ENCODE measurements around the gene LUC7L.
"Not testable (repeated sequence)": the region's sequence is repeated elsewhere in the genome, so short reads cannot be mapped to it uniquely, and the experiment has no call there.

The LUC7L gene

GRCh38 chr16:164827-165538, 64.3 kb downstream of the LUC7L start:
- DNase-seq (ENCODE audit: low read depth) = no peak

GRCh38 chr16:164134-164823, 65.0 kb downstream of the LUC7L start:
- DNase-seq (ENCODE audit: low read depth) = not testable (repeated sequence)

DNA sequence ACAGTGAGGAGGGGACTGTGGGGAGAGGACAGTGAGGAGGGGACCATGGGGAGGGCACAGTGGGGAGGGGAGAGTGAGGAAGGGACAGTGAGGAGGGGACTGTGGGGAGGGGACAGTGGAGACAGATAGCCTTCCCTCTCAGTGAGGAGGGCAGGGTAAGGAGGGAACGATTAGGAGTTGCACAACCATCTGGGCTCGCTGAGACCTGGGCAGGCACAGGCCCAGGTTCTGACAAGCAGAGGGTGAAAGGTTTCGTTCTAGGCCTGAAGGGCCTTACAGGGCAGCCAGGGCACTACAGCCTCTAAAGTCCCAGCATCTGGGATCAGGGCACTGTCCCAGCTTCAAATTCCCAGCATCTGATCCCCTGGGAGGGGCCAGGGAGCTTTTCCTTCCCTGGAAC, 65.6 kb downstream of the LUC7L start:
- DNase-seq (ENCODE audit: low read depth) = not testable (repeated sequence)

DNA sequence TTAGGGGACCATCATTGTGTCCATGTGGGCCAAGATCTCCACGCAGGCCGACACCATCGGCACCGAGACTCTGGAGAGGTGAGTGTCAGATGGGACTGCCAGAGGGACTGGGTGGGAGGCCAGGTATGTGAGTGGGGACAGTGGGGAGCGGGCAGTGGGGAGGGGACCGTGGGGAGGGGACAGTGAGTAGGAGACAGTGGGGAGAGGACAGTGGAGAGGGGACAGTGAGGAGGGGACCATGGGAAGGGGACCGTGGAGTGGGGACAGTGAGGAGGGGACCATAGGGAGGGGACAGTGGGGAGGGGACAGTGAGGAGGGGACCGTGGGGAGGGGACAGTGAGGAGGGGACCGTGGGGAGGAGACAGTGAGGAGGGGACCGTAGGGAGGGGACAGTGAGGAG, 66.1 kb downstream of the LUC7L start:
- not testable (repeated sequence) for DNase-seq (ENCODE audit: low read depth)

GRCh38 chr16:162271-162991, 66.8 kb downstream of the LUC7L start:
- no peak for DNase-seq (ENCODE audit: low read depth)

- DNase-seq (ENCODE audit: low read depth) = no peak
These were observed 68.5 kb downstream of the LUC7L start for GRCh38 chr16:160691-161190.

DNA sequence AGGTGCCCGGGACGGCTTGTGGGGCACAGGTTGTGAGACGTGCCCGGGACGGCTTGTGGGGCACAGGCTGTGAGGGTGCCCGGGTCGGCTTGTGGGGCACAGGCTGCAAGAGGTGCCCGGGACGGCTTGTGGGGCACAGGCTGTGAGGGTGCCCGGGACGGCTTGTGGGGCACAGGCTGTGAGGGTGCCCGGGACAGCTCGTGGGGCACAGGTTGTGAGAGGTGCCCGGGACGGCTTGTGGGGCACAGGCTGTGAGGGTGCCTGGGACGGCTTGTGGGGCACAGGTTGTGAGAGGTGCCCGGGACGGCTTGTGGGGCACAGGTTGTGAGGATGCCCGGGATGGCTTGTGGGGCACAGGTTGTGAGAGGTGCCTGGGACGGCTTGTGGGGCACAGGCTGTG, 69.0 kb downstream of the LUC7L start:
- DNase-seq (ENCODE audit: low read depth) = not testable (repeated sequence)

- no peak for DNase-seq (ENCODE audit: low read depth)
These were observed 70.0 kb downstream of the LUC7L start for GRCh38 chr16:159136-159849.

GRCh38 chr16:155031-155398, 74.2 kb downstream of the LUC7L start:
- no peak for DNase-seq (ENCODE audit: low read depth)

GRCh38 chr16:154217-155030, 74.8 kb downstream of the LUC7L start:
- no peak for DNase-seq (ENCODE audit: low read depth)

GRCh38 chr16:153550-154216, 75.6 kb downstream of the LUC7L start:
- not testable (repeated sequence) for DNase-seq (ENCODE audit: low read depth)

- DNase-seq (ENCODE audit: low read depth) = not testable (repeated sequence)
These were observed 76.1 kb downstream of the LUC7L start for GRCh38 chr16:153129-153521.

GRCh38 chr16:152141-153128, 76.8 kb downstream of the LUC7L start, which contains the start of gene HBZ:
TSS of gene HBZ (plus strand) at chr16:152644. CDS start at chr16:152910, 266 bp downstream.
- no peak for DNase-seq (ENCODE audit: low read depth)

DNA sequence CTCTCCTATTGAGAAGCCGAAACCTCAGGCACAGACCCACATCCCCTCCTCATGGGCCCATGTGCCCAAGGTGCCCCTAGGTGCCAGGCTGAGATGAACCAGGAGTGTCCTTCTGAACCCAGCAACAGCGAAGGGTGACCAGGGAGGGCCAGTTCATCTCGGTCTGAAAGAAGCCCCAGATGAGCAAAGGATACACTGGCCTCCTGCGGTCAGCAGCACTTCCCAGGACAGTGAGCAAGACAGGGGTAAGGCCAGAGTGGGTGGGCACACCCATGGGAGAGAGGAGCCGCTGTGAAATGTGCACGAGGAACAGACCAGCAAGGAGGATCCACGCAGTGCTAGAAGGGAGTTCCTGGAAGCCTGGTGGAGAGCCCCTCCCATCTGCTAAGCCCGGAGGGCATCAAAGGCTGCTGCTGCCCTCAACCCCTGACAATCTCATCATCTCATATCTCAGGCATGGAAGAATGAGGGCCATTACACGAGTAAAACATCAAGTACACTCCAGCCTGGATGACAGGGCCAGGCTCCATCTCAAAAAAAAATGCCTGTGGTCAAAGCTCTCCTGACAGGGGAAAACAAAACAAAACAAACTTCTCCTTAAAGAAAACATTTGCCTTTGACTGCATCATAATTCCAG, 80.1 kb downstream of the LUC7L start:
- no peak for DNase-seq (ENCODE audit: low read depth)

GRCh38 chr16:146646-147045, 82.6 kb downstream of the LUC7L start:
- DNase-seq (ENCODE audit: low read depth) = no peak

DNA sequence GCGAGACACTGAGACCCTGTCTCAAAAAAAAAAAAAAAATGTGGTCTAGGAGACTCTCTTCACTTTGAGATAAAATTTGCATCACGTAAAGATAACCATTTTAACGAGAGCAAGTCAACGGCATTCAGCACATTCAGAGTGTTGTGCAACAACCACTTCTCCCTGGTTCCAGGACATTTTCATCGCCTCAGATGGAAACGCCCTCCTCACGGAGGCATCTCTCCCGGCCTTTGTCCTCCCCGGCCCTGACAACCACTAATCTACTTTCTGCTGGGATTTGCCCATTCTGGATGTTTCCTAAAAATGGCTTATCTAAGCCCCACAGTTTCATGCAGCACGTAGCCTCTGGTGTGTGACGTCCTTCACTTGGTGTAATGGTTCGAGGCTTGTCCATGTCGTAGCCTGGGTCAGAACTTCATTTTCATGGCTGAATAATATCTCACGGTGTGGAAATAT, 84.4 kb downstream of the LUC7L start:
- no peak for DNase-seq (ENCODE audit: low read depth)

DNA sequence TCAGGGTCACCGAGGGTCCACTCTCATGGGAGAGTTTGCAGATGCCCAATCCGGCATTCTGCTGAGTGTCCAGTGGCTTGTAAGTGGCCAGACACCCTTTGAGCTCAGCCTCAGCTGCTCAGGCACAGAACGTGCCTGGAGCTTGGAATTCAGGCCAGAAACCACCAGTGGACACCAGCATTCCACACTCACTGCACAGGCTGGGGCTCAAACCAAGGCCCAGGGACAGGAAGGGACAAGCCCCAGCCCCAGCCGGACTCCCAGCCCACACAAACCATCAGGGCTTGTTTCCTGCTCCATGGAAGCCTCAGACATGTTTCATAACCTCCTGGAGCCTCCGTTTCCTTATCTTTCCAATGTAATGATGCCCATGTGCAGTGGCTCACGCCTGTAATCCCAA, 85.8 kb downstream of the LUC7L start:
- DNase-seq (ENCODE audit: low read depth) = no peak

- no peak for DNase-seq (ENCODE audit: low read depth)
These were observed 86.2 kb downstream of the LUC7L start for GRCh38 chr16:143047-143446.
